Stomach (tissue), 9 donors: ENCODE data around the gene HTR7. TPM values are rescaled to one million over a fixed set of nuclear protein-coding genes. Genes with fewer than 3 reads are reported as not detected.

Source experiments
- DNase-seq, 2 donors: peaks; one replicate each; pipeline versions ENCODE4 v3.0.0 to v3.0.0-alpha.2; 2013 to 2019
- H3K27ac ChIP-seq, 5 donors: fragments of 200-600 bp in 4 of 5; sonication (generic) in 4 of 5; one replicate each; pipeline ENCODE4 v1.5.1; 2013 to 2019; ENCODE audit warnings: mild to moderate bottlenecking in 1 of 5, moderate library complexity in 1 of 5
- H3K27me3 ChIP-seq, 3 donors: fragments of 200-600 bp; sonication (generic); one replicate each; pipeline ENCODE4 v1.5.1; 2017 to 2019; ENCODE audit warnings: mixed run types in 1 of 3
- H3K36me3 ChIP-seq, 4 donors: fragments of 200-600 bp; sonication (generic); 1 replicate in 3 of 4; 2 replicates in 1 of 4; pipeline ENCODE4 v1.5.1; 2016 to 2019
- H3K4me1 ChIP-seq, 4 donors: fragments of 200-600 bp; sonication (generic); one replicate each; pipeline ENCODE4 v1.5.1; 2016 to 2019
- H3K4me3 ChIP-seq, 4 donors: fragments of 200-600 bp; sonication (generic) in 3 of 4; one replicate each; pipeline ENCODE4 v1.5.1; 2016 to 2019; ENCODE audit warnings: mild to moderate bottlenecking in 1 of 4
- H3K9me3 ChIP-seq, 4 donors: fragments of 200-600 bp; sonication (generic); one replicate each; pipeline ENCODE4 v1.5.1; 2016 to 2019
- CTCF ChIP-seq, 7 experiments: fragments of 450-650 bp in 4 of 7; fragments of 200-600 bp in 3 of 7; sonication (generic) in 3 of 7; IDR thresholded peaks; one replicate each; pipeline ENCODE4 v1.5.1; 2016 to 2019; ENCODE audit warnings: antibody characterized with exemption in 7 of 7, control low read depth in 2 of 7, mild to moderate bottlenecking in 1 of 7
- EP300 ChIP-seq: sonication (generic); formaldehyde crosslinking; IDR thresholded peaks from one replicate; pipeline ENCODE4 v1.6.1; 2017; ENCODE audit warnings: antibody characterized with exemption
- POLR2A ChIP-seq, 4 donors: fragments of 450-650 bp; IDR thresholded peaks; one replicate each; pipeline ENCODE4 v1.6.1; 2016; ENCODE audit warnings: antibody characterized with exemption in 4 of 4, control low read depth in 2 of 4, mild to moderate bottlenecking in 1 of 4, moderate library complexity in 1 of 4
- POLR2AphosphoS5 ChIP-seq, 3 donors: sonication (generic); formaldehyde crosslinking; IDR thresholded peaks; one replicate each; pipeline ENCODE4 v1.6.1; 2016; ENCODE audit warnings: antibody characterized with exemption in 3 of 3
- WGBS, 5 donors: extraction: QIAGEN DNeasy Blood & Tissue Kit in 3 of 5; methylation state at CpG; one replicate each; pipeline versions ENCODE4 v1.1.5 to v1.1.7; 2013 to 2018; 5-methylcytosine and 5-hydroxymethylcytosine counted together
- intact Hi-C: fragments of 100-400 bp; cut with DNase I; formaldehyde crosslinking; loops from one replicate; pipeline ENCODE4 v1.15.1; 2023; ENCODE audit warnings: low total_unique reads
- polyA plus RNA-seq, 3 donors: library from polyadenylated mRNA; stranded (reverse); fragments of 200-250 nt; gene quantifications; one replicate each; pipeline ENCODE4 v1.2.3, GENCODE V29; 2013
- total RNA-seq, 5 donors: library from RNA; depleted of rRNA; stranded (reverse); fragments of >200 nt; gene quantifications; one replicate each; pipeline versions ENCODE4 v1.1.0 to v1.2.3, GENCODE V29; 2014 to 2016
- donor health status: healthy with polysubstance abuse.
- donor health status: Bipolar disorder and iron deficiency.
- donor health status: healthy.

Gene HTR7
- total and polyA plus RNA-seq, 8 donors = 0.28 to 7.1 (median 1.8) TPM; not detected in 2

GRCh38 chr10:90865401-90865800 is 7.6 kb upstream of the HTR7 start:
- no peak overlapping the region for H3K27ac ChIP-seq
- H3K4me1 ChIP-seq = no peaks in the 10 kb centered on the region
- intact Hi-C loops = loop anchor here (10.0 kb wide), 1 partner anchor 111 kb away; no protein-coding TSS in a partner anchor
- TF ChIP-seq EP300 (no peak), POLR2A (IDR thresholded peaks at IDR 0.05) (no peak), CTCF (IDR thresholded peaks at IDR 0.05) (peak in 1 of 7 experiments; percentile 6), POLR2AphosphoS5 (IDR thresholded peaks at IDR 0.05) (no peak)
- peak in 1 of 2 donors; percentile 39 for DNase-seq
- H3K36me3 ChIP-seq = no peaks in the 10 kb centered on the region
- H3K9me3 ChIP-seq = peaks cover 0 to 5% (median 0%) of the 10 kb centered on the region in 4 donors
- H3K27me3 ChIP-seq = peaks cover 0 to 21% (median 6%) of the 10 kb centered on the region in 3 donors
- H3K4me3 ChIP-seq = no peak overlapping the region
- 25 to 35% (median 34%) methylated on average over 3 of the region's 3 CpGs for WGBS, 5 donors

GRCh38 chr10:90862908-90863514 is 5.2 kb upstream of the HTR7 start:
- Histone ChIP-seq H3K4me1 (peaks cover 0 to 11% (median 8%) of the 10 kb centered on the region in 4 donors), H3K36me3 (no peaks in the 10 kb centered on the region), H3K4me3 (no peak overlapping the region), H3K9me3 (no peaks in the 10 kb centered on the region), H3K27me3 (peaks cover 0 to 22% (median 6%) of the 10 kb centered on the region in 3 donors), H3K27ac (no peak overlapping the region)
- WGBS, 5 donors = 22 to 37% (median 34%) methylated on average over 2 of the region's 2 CpGs
- peak in 1 of 2 donors; percentile 62 for DNase-seq
- intact Hi-C loops = loop anchor here (10.0 kb wide), 1 partner anchor 108 kb away; no protein-coding TSS in a partner anchor
- peak in 4 of 7 experiments; percentile 45 to 61 (median 51) for TF ChIP-seq CTCF (IDR thresholded peaks at IDR 0.05)
- TF ChIP-seq POLR2AphosphoS5 (IDR thresholded peaks at IDR 0.05) = no peak
- no peak for TF ChIP-seq POLR2A (IDR thresholded peaks at IDR 0.05)
- no peak for TF ChIP-seq EP300

- no peak overlapping the region for H3K27ac ChIP-seq
- no peak overlapping the region for H3K4me3 ChIP-seq
- 62 to 84% (median 73%) methylated on average over 1 of the region's 1 CpG for WGBS, 5 donors
- H3K4me1 ChIP-seq = peaks cover 8 to 22% (median 16%) of the 10 kb centered on the region in 4 donors
- no peaks in the 10 kb centered on the region for H3K9me3 ChIP-seq
- H3K36me3 ChIP-seq = no peaks in the 10 kb centered on the region
- intact Hi-C loops = loop anchor here (10.0 kb wide), 1 partner anchor 106 kb away; no protein-coding TSS in a partner anchor
- peaks cover 0 to 35% (median 25%) of the 10 kb centered on the region in 3 donors for H3K27me3 ChIP-seq
- DNase-seq = no peak
- TF ChIP-seq CTCF (IDR thresholded peaks at IDR 0.05) (no peak), POLR2A (IDR thresholded peaks at IDR 0.05) (no peak), POLR2AphosphoS5 (IDR thresholded peaks at IDR 0.05) (no peak), EP300 (no peak)
These were observed 3.0 kb upstream of the HTR7 start for GRCh38 chr10:90860790-90861189.

GRCh38 chr10:90859321-90859751 is 1.5 kb upstream of the HTR7 start:
- Histone ChIP-seq H3K27ac (no peak overlapping the region), H3K4me3 (no peak overlapping the region), H3K36me3 (no peaks in the 10 kb centered on the region), H3K27me3 (peaks cover 0 to 45% (median 32%) of the 10 kb centered on the region in 3 donors), H3K9me3 (no peaks in the 10 kb centered on the region), H3K4me1 (peaks cover 8 to 22% (median 16%) of the 10 kb centered on the region in 4 donors)
- no peak for DNase-seq
- intact Hi-C loops = no loop called here
- TF ChIP-seq EP300 (no peak), CTCF (IDR thresholded peaks at IDR 0.05) (no peak), POLR2AphosphoS5 (IDR thresholded peaks at IDR 0.05) (no peak), POLR2A (IDR thresholded peaks at IDR 0.05) (no peak)
- WGBS, 5 donors = 69 to 76% (median 72%) methylated on average over 5 of the region's 5 CpGs
